Progenitor cell of endocrine pancreas (in vitro differentiated cells): Measurements from ENCODE around the gene C20orf202. TPM values are rescaled to one million over a fixed set of nuclear protein-coding genes. Genes with fewer than 3 reads are reported as not detected.

Experiments
- DNase-seq: peaks from one replicate; pipeline ENCODE4 v3.0.0; 2021; ENCODE audit warnings: low spot score; ENCODE audit not compliant: unreplicated experiment
- H3K27ac Mint-ChIP-seq: 2 replicates; pipeline ENCODE4 v1.8.0; 2021; ENCODE audit warnings: mild to moderate bottlenecking, moderate library complexity, mixed read lengths
- H3K27me3 Mint-ChIP-seq: 2 replicates; pipeline ENCODE4 v1.8.0; 2021; ENCODE audit warnings: mixed read lengths
- H3K36me3 Mint-ChIP-seq: 2 replicates; pipeline ENCODE4 v1.8.0; 2022; ENCODE audit warnings: mixed read lengths; ENCODE audit not compliant: insufficient read depth
- H3K4me1 Mint-ChIP-seq: 2 replicates; pipeline ENCODE4 v1.8.0; 2021; ENCODE audit warnings: low read depth, mixed read lengths
- H3K4me3 Mint-ChIP-seq: 2 replicates; pipeline ENCODE4 v1.8.0; 2021; ENCODE audit warnings: low read depth, mild to moderate bottlenecking, moderate library complexity, mixed read lengths
- H3K9me3 Mint-ChIP-seq: 2 replicates; pipeline ENCODE4 v1.8.0; 2021; ENCODE audit warnings: low read depth, mixed read lengths
- long read RNA-seq: library from polyadenylated mRNA; unstranded; transcript quantifications from one replicate; pipeline ENCODE4 v2.0.0, GENCODE V29; 2020
- total RNA-seq: library from RNA; stranded (reverse); gene quantifications from 2 replicates; pipeline ENCODE4 v1.2.1, GENCODE V29; 2021
- TF ChIP-seq, protein P1 (sequence below): fragments of 200-600 bp; sonication (generic); IDR thresholded peaks from one replicate; pipeline ENCODE4 v1.5.0; 2021; ENCODE audit warnings: antibody characterized with exemption, mild to moderate bottlenecking; ENCODE audit not compliant: unreplicated experiment

C20orf202 gene
- 0.26 and 0.27 TPM in 2 replicates for total RNA-seq
- long read RNA-seq = 0 reads

- Mint-ChIP-seq H3K36me3 (no peaks in the 10 kb centered on the region), H3K27me3 (peaks cover 14% of the 10 kb centered on the region), H3K4me1 (no peaks in the 10 kb centered on the region), H3K4me3 (no peak within 1 kb of the TSS), H3K27ac (no peak within 1 kb of the TSS), H3K9me3 (no peaks in the 10 kb centered on the region)
- TF ChIP-seq, protein P1, sequence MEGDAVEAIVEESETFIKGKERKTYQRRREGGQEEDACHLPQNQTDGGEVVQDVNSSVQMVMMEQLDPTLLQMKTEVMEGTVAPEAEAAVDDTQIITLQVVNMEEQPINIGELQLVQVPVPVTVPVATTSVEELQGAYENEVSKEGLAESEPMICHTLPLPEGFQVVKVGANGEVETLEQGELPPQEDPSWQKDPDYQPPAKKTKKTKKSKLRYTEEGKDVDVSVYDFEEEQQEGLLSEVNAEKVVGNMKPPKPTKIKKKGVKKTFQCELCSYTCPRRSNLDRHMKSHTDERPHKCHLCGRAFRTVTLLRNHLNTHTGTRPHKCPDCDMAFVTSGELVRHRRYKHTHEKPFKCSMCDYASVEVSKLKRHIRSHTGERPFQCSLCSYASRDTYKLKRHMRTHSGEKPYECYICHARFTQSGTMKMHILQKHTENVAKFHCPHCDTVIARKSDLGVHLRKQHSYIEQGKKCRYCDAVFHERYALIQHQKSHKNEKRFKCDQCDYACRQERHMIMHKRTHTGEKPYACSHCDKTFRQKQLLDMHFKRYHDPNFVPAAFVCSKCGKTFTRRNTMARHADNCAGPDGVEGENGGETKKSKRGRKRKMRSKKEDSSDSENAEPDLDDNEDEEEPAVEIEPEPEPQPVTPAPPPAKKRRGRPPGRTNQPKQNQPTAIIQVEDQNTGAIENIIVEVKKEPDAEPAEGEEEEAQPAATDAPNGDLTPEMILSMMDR = no peak
- DNase-seq = no peak
Observed at GRCh38 chr20:1202762-1203504, at the start of gene C20orf202. Gene C20orf202 (plus strand): TSS chr20:1203454. CDS start chr20:1203586, 132 bp downstream.

GRCh38 chr20:1154226-1154625 is 49.0 kb upstream of the C20orf202 start:
- Mint-ChIP-seq H3K27me3 (no peaks in the 10 kb centered on the region), H3K9me3 (peaks cover 4% of the 10 kb centered on the region), H3K36me3 (peaks cover 28% of the 10 kb centered on the region)

DNA sequence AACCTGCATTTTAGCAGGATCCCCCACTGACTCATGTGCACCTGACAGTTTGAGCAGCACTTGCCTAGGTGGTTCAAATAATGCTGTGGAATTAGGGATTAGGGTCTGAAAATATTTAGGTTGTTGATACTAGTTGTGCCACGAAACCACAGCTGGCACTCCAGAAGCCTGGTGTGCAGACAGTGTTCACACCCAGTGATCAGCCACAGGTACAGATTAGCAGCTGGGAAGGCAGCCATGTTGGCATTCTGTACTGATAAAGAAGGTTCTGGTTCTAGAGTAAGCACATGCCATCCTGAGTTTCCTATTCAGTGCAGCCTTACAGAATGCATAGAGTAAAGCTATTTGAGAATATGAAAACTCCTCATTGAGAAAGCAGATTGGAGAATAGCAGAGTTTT is 48.6 kb upstream of the C20orf202 start:
- peaks cover 5% of the 10 kb centered on the region for H3K4me1 Mint-ChIP-seq
- no peak for DNase-seq
- no peak overlapping the region for H3K4me3 Mint-ChIP-seq
- H3K27ac Mint-ChIP-seq = no peak overlapping the region
- peaks cover 28% of the 10 kb centered on the region for H3K36me3 Mint-ChIP-seq
- peaks cover 4% of the 10 kb centered on the region for H3K9me3 Mint-ChIP-seq
- TF ChIP-seq, protein P1 = no peak
- H3K27me3 Mint-ChIP-seq = no peaks in the 10 kb centered on the region

More at GRCh38 chr20:1154226-1154625, 49.0 kb upstream of the C20orf202 start:
- H3K4me3 Mint-ChIP-seq = no peak overlapping the region
- no peak for DNase-seq
- TF ChIP-seq, protein P1 = no peak
- no peak overlapping the region for H3K27ac Mint-ChIP-seq
- H3K4me1 Mint-ChIP-seq = peaks cover 5% of the 10 kb centered on the region

- TF ChIP-seq, protein P1 = no peak
- Mint-ChIP-seq H3K4me3 (no peak overlapping the region), H3K9me3 (peaks cover 4% of the 10 kb centered on the region)
Observed at GRCh38 chr20:1155342-1155741, 47.9 kb upstream of the C20orf202 start.

GRCh38 chr20:1160496-1160895 is 42.8 kb upstream of the C20orf202 start:
- H3K4me1 Mint-ChIP-seq = no peaks in the 10 kb centered on the region
- no peak overlapping the region for H3K4me3 Mint-ChIP-seq
- H3K9me3 Mint-ChIP-seq = peaks cover 4% of the 10 kb centered on the region
- no peak for DNase-seq
- no peak overlapping the region for H3K27ac Mint-ChIP-seq
- no peaks in the 10 kb centered on the region for H3K27me3 Mint-ChIP-seq
- TF ChIP-seq, protein P1 = no peak
- H3K36me3 Mint-ChIP-seq = peaks cover 24% of the 10 kb centered on the region

More at GRCh38 chr20:1155342-1155741, 47.9 kb upstream of the C20orf202 start:
- Mint-ChIP-seq H3K4me1 (peaks cover 5% of the 10 kb centered on the region), H3K27ac (no peak overlapping the region), H3K36me3 (peaks cover 28% of the 10 kb centered on the region), H3K27me3 (no peaks in the 10 kb centered on the region)
- DNase-seq = no peak
